Lung microvascular endothelial cell (primary cell): ENCODE results near the gene NPLOC4. TPM values are rescaled to one million over a fixed set of nuclear protein-coding genes. Genes with fewer than 3 reads are reported as not detected.

Experiments used
- DNase-seq, 2 donors: peaks; one replicate each; pipeline versions ENCODE4 v3.0.0 to v3.0.0-alpha.2; 2010; ENCODE audit warnings: low read depth in 2 of 2
- total RNA-seq: library from RNA; depleted of rRNA; stranded (reverse); fragments of >200 nt; gene quantifications from 2 replicates; pipeline ENCODE4 v1.2.1, GENCODE V29; 2014

Gene NPLOC4
- total RNA-seq, 1 donor from 2014 or later: 51.2 TPM

DNA sequence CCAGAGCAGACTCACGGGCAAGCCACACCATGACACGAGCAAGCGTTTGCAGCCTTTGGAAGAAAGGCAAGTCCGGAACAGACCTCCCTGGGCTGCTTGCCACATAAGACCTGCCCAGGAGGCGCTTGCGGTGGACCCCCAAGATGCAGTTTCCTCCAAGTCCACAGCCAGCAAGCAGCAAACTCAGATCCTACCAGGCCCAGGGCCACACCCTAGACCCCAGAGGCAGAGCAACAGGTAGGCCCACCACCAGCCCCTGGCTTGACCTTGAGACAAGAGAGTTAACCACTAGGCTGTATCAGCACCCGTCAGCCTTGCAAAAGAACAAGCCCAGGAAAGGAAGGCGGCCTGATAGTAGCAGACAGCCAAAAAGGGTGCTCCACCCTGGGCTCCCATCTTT, 87.1 kb downstream of the NPLOC4 start:
- no peak for DNase-seq

DNA sequence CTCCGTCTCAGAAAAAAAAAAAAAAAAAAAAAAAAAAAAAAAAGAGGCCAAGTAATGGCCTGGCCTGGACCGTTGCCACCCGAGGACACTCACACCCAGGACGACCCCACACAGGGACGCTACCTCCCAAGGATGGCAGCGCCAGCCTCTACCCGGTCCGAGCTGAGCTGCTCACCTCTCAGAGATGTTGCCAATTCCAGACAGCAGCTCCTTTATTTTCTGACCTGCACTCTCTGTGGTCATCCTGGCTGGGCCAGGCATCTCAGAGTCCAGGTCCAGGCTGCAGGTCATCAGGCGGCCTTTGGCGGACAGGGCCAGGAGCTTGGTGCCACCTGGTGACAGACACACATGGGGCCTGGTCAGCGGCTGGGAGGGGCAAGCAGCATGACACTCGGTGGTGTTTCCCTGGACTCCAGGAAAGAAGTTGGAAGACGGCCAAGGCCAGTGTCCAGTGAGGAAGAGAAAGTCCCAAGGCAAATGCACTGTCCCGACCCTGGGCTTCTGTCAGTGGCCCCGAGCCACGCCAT, 87.8 kb downstream of the NPLOC4 start:
- DNase-seq: peak; percentile 27 to 35

DNA sequence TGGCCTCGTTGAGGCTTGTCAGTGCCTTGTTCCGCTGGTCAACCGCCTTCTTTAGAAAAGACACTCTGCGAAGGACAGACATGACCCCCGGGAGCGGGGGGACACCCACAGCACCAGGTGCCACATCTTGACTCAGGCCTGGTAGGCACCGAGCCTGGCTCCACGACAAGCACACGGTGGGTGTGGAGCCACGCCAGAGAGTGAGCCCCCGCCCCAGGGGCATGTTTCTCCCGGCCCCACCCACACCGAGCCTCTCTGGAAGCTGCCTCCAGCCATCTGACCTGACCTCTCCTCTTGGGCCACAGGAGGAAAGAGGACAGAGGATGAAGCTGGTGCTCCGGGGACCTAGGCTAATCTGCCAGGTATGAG, 89.3 kb downstream of the NPLOC4 start:
- no peak for DNase-seq

- DNase-seq: no peak
These were observed 89.9 kb downstream of the NPLOC4 start for GRCh38 chr17:81546906-81547613.

- no peak for DNase-seq
These were observed 91.6 kb downstream of the NPLOC4 start for GRCh38 chr17:81545160-81545949.

DNA sequence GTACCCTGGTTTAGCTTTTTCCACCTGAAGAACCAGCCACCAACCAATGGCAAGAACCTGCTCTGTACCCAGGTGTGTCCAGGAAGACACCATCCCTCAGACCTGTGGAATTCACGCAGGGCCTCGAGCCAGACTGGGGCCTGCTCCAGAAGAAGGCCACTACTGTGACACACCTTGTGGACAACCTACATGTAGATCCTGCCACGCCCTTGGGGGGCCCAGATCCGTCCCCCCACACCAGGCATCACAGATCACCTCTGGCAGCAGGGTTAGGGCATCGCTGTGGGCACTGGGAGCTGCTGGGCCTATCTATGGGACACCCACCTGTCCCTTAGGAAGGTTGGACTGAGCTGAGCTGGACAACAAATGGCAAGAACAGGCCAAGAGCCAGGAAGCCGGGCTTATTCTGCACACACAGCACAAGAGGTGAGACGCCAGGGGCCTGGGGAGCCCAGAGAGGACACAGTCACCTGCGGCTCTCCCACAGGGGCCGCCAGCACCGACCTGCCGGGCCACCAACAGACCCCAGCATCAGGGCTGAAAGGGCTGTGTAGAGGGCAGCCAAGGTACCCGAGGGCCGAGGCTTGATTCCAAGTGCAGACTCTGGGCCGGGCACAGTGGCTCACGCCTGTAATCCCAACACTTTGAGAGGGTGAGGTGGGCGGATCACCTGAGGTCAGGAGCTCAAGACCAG, 92.5 kb downstream of the NPLOC4 start:
- no peak for DNase-seq

GRCh38 chr17:81543756-81544155, 93.2 kb downstream of the NPLOC4 start:
- DNase-seq: no peak

DNA sequence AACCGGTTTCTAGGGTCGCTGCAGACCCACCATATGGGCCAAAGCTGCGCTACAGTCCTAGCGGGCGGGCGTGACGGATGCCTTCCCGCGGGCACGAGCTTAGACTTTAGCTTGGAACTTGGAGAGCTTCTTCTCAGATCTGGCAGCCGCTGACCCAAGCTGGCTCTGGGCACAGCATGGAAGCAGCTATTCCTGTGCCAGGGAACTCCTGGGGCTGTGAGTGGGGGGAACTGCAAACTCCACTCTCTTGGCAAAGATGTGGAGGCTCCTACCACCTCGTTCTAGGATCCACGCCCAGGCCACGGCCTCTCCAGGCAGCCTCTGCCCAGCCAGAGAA, 93.6 kb downstream of the NPLOC4 start:
- DNase-seq: no peak

- DNase-seq: no peak
These were observed 94.2 kb downstream of the NPLOC4 start for GRCh38 chr17:81542431-81543338.

DNA sequence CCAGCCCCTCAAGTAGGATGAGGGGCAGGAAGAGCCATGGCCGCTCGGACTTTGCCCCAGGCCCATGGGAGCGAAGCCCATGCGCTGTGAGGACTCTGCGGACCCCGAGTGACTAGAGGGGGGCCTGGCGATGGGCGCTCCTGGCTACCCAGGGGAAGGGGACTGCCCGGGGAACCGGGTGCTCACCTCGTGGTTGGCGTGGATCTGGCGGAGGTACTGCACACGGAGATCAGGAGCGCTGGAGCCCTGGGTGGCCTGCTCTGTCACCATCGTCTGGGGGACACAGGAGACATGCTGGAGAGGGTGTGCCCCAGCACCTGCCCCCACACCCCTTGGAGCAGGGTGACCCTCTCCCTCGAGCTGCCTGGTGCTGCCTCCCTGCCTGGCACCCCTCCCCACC, 95.8 kb downstream of the NPLOC4 start:
- no peak for DNase-seq

DNA sequence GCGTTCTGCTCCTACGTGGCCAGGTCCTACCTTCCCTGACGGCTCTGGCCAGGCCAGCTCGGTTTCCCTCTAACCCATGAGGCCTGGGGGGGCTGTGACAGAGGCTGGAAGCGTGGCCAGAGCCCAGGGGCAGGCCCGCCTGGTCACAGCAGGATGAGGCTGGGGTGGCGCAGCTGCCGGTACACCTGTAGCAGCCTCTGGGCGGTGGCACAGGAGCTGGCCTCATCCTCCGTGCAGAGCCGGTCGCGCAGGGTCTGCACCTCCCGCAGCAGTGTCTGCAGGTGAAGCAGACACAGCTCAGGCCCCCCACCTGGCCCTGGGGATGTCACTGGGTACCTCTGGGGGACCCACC, 96.3 kb downstream of the NPLOC4 start:
- DNase-seq: no peak

DNA sequence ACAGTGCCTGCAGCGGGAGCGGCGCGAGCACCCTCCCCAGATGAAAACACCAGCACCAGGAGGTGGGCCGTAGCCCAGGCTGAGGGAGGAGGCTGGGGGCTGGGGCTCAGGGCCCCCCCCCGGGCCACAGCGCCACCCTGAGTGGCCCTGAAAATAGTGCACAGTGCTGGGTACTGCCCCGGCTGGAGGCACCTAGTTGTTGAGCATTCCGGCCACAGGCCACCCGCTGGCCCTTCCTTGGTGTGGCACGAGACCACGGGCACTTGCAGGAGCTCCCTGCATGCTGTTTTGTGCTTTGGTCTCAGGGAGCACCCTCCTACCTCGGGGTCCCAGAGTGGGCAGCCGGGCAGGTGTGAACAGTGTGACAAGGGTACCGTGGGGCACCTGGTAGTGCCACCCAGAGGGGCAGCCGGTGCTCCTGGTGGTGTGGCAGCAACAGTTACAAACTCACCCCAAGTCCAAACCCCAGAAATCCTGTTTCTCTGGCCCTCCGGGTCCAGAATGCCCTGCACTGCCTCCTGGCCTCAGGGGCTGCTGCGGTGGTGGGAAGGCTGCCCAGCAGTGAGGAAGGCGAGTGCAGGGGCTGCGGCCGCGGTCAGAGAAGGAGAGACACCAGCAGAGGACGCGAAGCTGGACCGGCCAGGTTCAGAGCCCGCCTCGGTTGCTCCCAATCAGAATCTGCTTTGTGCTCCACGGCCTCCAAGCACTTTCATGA, 96.8 kb downstream of the NPLOC4 start:
- no peak for DNase-seq

DNA sequence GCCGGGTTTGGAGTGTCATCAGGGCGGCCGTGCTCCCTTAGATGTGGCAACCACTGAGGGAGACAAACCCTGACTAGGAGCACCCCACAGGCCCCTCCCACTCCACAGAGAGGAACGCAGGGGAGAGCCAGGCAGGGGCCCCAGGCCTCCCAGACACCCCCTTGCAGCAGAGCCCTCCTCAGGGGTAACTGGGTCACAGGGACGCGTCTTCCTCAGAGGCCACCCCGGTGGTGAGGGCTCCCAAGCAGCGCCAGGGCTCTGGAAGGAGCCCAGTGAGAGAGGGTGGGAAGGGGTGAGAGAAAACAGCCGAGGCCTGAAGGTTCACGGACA, 97.4 kb downstream of the NPLOC4 start:
- no peak for DNase-seq

- DNase-seq: no peak
These were observed 98.0 kb downstream of the NPLOC4 start for GRCh38 chr17:81538651-81539570.

DNA sequence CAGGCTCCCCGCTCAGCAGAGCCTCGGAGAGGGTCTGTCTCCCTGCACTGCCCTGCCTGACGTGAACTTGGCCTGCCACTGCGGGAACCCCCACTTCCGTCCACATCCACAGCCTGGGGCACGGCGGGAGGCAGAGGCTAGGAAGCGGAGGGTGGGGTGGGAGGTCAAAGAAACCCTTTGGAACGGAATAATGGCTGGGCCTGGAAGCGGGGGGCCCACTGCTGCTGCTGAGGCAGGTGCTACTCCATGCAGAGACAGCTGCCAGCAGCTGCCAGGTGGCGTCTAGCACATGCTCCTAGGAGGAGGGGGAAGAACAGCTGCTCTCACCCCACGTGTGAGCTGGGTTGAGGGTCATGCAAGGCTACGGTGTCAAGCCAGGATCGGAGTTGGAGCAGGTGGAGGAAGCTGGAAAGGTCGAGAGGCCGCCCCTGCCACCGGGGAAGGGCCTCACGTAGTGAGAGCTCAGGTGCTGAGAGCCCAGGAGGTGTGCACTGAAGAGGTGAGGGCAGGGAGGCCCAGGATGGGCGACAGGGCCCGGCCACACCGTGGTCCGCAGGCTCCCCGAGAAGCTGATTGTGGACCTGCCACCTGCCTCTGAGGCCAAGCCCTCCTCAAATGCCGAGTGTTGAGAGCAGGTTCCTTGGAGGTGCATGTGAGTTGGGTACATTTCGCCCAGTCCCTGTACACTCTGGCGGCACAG, 98.9 kb downstream of the NPLOC4 start:
- no peak for DNase-seq

DNA sequence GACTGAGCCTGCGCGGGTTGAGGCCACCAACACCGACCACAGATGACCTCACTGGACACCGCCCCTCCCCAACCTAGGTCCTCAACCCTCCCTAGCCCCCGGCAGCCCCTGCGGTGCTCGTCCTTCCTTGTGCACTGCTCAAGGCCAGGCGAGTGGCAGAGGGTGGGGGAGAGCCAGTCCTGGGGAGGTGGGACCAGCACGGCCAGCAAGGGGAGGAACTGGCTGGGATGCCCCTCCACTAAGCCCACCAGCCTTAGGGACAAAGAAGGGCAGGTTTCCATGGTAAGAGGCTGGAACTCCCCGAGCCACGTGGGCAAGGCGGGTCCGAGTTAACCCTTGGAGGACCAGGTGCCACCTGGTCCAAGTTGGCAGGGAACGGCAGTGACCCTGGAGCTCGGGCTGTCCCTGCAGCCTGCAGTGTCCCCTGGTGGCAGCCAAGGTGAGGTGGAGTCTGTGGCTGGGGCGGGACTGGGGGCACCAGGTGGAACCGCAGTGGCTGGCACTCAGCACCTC, 99.5 kb downstream of the NPLOC4 start:
- peak in 1 of 2 donors; percentile 68 for DNase-seq

DNA sequence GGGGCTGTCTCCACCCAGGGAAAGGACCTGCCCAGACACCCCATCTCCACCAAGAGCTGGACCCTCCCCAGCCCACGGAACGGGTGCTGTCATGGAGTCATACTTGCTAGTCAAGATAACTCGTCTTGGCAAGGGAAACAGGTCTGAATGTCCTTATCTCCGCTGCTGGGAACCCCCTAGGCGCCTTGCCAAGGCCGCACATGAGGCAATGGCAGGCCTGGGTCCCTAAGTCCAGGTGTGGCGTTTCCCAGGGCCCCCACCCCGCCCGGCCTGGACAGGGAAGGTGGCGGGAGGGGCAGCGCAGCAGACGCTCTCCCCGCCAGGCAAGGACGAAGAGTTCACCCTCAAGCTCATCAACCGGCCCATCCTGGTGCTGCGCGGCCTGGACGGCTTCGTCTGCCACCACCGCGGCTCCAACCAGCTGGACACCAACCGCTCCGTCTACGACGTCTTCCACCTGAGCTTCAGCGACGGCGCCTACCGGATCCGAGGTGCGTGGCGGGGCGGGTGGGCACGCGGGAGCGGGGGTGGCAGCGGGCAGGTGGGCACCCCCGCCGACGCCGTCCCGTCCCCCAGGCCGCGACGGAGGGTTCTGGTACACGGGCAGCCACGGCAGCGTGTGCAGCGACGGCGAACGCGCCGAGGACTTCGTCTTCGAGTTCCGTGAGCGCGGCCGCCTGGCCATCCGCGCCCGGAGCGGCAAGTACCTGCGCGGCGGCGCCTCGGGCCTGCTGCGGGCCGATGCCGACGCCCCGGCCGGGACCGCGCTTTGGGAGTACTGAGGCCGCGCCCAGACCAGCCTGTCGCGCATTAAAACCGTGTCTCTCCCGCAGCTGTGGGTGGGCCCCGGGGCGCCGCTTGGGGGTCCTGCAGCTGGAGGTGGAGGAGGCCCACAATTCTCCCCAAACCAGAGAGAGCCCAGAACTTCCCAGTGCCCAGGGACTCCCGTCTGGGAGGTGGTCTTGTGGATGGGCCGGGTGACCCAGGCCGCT, 100.3 kb downstream of the NPLOC4 start:
- peak in 1 of 2 donors; percentile 15 for DNase-seq
